CD4-positive, alpha-beta T cell treated with Interleukin-6 for 4 hours (primary cell): ENCODE results near the gene ETV7.
"Not testable (repeated sequence)": the region's sequence is repeated elsewhere in the genome, so short reads cannot be mapped to it uniquely, and the experiment has no call there.

Source experiments
- DNase-seq: peaks from one replicate; pipeline ENCODE4 v3.0.0-alpha.2; 2020; ENCODE audit warnings: mixed read lengths

Gene ETV7

DNA sequence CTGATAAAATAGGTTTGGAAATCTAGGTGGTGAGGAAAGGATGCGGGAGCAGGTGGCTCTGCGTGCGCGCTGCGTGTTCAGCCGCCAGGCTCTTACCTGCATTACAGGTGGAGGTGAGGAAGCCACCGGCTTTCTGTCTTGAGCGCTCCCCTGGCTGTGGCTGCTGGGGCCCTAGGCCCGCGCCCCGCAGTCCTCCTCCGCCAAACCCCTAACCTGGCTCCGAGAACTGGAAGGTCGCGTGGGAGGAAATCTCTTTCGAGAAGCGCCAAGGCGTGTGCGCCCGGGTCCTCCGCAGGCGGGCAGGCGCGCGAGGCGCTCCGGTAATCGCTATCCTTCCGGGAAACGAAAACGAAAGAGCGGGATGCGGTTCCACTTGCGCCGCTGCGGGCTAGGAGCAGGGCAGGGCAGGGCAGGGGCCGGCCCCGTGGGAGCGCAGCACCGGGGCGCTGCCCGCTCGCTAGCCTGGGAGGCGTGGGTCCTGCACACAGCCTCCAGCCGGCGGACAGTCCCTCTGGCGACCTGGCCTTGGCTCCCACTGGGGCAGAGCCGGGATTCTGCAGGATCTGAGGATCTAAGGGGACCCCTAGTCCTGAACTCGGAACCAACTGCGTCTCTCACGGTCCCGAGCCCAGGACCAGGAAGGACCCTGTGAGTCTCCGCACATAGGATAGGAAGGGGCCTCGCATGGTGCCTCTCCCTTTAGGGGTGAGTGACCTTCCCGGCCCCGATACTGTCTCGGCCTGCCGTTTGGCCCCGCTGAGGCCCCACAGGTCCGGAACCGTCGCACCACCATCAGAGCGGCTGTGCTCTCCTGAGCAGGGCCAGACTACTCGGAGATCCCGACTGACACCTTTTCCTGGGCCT, at the start of gene ETV7:
TSS of gene ETV7 (minus strand) at position 230 of the 864 bp plus-strand sequence. CDS start at position 102, 128 bp downstream.
- DNase-seq: peak; percentile 47

DNA sequence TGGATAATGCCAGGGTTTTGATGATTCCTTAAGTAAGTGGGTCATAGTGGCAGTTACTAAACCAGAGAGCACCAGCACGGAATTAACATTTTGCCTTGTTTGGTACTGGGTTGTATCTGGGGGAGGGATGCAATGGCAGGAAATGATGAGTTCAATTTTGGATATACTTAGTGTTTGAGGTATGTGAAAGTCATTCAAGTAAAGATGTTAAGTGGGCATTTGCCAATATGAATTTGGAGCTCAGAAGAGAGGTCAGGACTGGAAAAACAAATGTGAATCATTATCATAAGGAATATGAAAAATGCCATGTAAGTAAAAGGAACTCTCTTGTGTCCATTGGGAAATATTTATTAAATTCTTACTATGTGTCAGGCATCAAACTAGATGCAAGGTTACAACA, 49.0 kb upstream of the ETV7 start:
- DNase-seq: no peak

DNA sequence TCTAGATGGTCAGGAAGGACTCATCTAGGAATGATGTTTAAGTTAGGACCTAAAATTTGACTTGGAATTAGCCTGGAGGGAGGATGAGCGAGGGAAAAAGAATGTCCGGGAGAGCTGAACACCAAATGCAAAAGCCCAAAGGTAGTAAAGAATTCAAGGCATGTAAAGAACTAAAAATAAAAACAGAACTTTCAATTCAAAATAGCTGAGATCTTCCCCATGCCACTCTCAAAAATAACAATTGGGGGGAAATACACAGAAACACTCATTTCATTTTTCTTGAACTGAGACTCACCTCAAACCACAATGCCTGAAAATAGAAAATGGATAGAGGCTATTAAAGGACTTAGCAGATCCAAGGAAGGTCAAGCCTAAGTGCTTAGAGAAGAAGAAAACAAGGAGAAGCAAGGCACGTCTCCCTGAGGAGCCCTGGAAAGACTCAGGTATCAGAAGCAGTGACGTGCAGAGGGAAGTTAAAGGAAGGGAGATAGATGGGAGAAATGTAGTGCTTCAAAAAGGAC, 44.7 kb upstream of the ETV7 start:
- no peak for DNase-seq

DNA sequence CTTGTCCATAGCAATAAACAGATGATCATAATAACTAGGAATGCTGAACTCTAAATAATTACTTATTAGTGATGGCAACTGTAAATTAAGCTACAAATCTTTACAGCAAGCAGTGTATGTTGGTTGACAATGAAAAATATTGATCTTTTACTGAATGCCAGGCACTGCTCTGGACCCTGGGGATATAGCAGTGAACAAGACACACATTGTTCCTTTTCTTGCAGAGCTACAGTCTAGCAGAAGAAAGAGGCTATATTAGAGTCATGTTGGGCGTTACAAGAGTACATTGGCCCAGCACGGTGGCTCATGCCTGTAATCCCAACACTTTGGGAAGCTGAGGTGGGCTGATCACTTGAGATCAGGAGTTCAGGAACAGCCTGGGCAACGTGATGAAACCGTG, 43.7 kb upstream of the ETV7 start:
- no peak for DNase-seq

DNA sequence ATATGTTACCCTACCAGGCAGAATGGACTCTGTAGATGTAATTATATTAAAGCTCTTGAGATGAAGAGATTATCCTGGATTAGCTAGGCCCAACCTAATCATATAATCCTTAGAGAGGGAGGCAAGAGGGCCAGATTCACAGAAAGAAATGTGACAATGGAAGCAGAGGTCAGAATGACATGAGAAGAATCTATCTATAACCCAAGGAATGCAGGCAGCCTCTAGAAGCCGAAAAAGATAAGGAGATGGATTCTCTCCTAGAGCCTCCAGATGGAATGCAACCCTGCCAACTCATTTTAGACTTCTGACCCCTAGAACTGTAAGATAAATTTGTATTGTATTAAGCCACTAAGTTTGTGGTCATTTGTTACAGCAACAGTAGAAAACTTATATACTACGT, 42.9 kb upstream of the ETV7 start:
- no peak for DNase-seq

DNA sequence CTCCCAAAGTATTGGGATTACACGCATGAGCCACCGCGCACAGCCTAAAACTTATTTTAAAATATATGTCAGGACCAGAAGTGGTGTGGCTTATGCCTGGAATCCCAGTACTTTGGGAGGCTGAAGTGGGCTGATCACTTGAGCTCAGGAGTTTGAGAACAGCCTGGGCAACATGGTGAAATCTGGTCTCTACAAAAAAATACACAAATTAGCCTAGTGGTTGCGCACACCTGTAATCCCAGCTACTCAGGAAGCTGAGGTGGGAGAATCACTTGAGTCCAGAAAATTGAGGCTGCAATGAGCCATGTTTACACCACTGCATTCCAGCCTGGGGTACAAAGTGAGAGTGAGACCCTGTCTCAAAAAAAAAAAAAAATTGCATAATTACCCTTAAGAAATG, 41.4 kb upstream of the ETV7 start:
- no peak for DNase-seq

DNA sequence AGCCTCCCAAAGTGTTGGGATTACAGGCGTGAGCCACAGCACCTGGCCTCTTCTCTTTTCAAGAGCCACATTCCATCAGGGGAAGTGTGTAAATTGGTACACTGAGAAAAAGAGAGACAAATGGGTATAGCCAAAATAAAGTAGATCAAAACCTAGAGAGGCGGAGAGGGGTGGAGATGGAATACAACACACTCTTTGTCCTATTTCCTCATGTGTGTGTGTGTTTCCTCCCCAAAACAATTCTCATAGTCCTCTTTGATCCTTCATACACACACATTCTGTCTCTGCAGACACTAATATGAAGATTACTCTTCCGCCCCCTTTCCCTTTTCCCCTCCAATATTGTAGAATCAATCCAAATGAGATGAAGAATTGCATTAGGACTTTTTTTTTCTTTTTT, 39.2 kb upstream of the ETV7 start:
- DNase-seq: no peak

DNA sequence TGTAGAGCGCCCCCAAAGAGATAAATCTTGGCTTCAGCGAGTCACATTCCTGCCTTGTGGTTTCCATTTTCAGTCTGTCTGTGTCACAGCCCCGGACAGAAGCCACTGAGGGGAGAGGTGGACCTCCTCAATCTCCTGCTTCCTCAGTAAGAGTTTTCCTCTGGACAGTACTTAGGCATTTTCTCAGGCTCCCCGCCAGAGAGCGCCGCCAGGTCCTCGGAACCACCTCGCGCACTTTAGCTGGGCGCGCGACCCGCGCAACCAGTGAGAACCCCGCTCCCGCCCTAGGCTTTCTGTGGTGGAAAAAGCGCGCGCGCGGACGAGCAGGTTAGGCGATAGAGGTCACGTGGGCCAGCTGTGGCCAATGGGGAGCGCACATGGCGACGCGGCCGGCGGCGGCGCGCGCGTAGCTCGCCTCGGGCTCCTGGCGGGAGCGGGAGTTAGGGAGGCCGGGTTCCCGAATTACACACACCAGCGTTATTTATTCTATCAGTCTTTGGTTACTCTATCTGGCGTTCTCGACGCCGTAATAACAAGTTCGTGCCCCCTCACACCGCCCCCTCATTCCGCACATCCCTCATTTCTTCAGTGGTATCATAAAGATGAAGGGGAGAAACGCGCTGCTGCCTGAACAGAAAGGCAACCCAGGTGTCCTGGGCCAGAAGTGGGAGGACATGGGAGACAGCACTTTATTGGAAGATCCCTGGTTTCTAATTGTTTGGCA, 35.8 kb upstream of the ETV7 start:
- DNase-seq: peak; percentile 99

DNA sequence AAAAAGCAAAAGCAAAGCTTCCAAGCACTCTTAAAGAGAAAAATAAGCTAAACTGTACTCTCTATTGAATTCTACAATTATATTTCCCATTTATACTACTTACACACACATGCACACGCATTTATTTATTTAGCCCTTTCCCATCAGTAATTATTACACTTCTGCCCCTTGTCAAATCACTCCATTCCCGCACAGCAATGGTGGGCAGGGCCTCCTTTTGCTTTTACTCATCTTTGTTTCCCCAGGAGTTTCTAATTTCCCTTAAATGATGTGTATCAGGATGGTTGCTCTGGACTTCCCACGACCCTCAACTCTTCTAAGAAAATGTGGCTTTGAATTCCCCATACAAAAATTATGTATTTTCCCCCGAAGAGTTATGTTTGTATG, 35.2 kb upstream of the ETV7 start:
- no peak for DNase-seq

DNA sequence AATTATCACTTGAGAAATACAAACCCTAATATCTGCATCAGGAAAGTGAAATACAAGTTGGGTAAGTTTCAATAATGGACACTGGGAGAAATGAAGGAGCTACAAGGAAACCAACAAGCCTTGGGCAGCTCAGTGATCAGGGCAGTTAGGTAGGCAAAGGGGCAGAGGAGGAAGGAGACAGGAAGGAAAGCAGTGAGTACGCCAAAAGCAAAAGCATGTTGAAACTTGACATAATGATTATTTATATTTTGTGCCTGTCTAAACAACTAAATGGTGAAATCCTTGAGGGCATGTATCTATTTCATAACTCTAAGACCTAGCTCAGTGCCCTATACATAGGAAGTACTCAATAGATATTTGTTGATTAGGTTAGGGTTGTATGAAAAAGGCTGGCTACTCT, 31.8 kb upstream of the ETV7 start:
- no peak for DNase-seq

DNA sequence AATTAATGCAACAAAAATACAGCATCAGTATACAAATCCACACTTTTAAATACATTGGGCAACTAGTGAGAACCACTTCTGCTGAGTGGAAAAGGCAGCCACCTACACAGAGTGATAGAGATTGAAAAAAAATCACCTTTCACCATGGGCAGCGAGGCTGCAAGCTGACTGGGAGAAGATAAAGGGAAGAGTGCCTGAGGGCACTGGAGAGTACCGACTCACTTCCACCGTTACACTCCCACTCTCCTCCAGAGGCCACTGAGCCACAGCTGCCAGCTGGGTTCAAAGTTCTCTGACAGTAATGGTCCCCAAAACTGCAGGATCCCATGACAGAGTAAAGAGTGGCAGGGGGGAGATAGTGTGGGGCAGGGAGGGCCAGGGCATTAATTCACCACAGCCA, 31.1 kb upstream of the ETV7 start:
- no peak for DNase-seq

DNA sequence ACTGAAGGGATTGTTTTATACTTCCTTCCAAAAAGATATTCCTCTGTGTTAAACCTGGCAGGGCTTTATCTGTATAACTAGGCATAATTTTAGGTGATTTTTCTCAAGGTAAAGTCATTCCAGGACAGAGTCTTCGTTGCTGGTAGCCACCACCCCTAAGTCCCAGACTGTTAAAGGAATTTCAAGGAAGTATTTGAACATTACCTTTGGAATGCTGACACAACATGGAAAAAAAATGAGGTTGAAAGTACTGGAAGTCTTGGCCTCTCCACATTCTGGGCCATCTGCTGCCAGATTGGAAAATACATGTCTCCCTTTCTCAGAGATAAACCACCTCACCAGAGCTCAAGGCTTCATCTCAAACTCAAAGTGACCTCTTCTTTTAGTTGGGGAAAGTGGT, 27.0 kb upstream of the ETV7 start:
- DNase-seq: no peak

DNA sequence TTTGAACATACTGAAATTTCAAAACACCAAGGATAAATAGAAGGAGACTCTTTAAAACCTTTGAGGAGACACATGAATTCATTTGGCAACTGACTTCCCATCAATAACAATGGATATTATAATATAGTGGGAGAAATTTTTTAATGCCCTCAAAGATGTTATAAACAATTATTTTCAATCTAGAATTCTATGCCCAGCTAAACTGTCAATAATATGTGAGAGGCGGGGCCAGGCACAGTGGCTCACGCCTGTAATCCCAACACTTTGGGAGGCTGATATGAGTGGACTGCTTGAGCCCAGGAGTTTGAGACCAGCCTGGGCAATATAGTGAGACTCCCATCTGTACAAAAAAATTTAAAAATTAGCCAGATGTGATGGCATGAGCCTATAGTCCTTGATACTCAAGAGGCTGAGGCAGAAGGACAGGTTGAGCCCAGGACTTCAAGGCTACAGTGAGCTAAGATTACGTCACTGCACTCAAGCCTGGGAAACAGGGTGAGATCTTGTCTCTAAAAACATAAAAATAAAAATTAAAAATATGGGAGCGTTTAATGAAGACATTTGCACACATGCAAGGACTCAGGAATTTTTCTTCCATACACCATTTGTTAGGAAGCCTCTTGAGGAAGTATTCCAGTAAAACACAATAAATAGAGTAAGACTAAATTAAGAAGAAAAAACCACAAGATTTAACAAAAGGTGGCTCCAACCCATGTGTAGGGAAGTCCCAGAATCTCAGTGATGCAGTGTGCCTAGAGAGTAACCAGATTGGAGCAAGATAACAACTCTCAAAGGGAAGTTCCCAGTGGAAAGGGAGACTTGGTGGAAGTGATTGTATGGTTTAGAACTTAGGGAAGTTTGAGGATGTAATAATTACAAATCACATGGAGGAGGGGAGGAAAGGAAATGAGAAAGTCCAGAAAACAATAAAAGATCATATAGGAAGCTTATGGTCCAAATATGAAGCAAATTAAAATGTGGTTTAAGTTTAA, 26.3 kb upstream of the ETV7 start:
- no peak for DNase-seq

DNA sequence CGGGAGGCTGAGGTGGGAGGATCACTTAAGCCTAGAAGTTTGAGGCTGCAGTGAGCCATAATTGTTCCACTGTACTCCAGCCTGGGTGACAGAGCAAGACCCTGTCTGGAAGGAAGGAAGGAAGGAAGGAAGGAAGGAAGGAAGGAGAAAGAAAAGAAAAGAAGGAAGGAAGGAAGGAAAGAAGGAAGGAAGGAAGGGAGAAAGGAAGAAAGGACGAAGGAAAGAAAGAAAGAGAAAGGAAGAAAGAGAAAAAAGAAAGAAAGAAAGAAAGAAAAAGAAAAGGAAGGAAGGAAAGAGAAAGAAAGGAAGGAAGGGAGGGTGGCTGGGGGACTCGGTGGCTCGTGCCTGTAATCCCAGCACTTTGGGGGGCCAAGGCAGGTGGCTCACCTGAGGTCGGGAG, 22.2 kb upstream of the ETV7 start:
- DNase-seq: not testable (repeated sequence)

DNA sequence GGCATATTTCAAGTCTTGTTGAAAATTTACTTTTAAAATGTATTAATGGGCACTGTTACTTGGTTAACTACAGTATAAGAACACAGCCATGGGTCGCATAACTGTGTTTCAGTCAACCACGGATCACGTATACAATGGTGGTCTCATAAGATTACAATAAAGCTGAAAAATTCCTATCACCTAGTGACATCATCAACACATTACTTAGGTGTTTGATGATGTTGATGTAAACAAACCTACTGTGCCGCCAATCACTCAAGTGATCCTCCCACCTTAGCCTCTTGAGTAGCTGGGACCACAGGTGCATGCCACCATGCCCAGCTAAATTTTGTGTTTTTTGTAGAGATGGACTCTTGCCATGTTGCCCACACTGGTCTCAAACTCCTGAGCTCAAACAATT, 16.7 kb upstream of the ETV7 start:
- DNase-seq: no peak

DNA sequence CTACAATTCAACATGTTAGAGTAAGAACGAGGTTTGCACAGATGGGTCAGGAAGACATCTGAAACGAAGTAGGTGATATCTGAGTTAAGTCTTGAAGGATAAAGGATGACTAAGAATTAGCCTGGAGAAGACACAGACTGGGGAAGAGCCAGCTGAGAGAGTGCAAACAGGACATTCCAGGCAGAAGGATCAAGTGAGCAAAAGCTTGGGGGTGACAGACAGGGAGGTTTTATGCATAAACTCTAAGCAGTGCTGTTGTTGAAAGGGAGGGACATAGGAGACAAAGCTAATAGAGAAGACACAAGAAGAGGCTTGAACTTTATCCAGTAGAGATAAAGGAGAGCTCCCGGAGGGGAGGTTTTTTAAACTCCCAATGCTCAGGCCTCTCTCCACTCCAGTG, 15.0 kb upstream of the ETV7 start:
- DNase-seq: no peak

DNA sequence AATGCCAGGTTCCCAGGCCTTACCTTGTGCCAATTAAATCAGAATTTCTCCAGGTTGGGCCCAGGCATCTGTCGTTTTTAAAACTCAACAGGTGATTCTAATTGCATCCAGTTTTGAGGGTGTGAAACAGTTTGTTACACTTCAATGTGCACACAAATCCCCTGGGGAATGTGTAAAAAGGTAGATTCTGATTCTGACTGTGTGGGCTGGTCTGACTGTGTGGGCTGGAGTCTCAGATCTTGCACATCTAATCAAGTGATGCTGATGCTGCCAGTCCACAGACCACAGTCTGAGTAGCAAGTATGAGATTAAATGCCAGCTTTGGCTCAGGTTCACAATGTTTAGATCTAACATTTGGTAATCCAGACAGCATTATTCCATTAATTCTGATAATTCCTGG, 12.5 kb upstream of the ETV7 start:
- no peak for DNase-seq

DNA sequence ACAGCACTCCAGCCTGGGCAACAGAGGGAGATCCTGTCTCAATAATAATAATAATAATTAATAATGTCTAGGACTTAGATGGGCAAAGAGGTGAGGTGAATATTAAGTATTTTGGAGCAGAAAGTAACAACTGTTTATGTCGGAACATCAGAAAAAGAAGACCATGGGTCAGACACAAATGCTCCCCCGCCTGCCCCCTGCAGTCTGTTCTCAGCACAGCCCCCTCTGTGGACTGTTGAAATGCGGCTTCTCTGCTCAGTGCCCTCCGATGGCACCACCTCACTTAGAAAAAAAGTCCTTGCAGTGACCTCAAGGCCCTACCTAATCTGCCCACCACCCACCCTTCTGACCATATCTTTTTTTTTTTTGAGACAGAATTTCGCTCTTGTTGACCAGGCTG, 5.2 kb upstream of the ETV7 start:
- no peak for DNase-seq

DNA sequence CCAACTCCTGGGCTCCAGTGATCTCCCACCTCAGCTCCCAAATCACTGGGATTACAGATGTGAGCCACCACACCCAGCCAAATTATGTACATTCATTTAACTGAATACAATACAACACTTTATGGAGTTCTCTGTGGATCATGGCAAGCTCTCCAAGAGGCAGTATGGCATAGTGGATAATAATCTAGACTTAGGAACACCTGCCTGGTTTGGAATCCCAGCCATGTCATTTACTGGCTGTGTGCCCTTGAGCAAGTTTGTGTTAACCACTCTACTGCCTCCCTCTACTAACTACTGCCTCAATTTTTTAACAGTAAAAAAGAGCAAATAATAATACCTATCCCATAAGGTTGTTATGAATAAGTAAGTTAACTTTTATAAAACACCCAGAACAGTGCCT, 1.9 kb upstream of the ETV7 start:
- no peak for DNase-seq

DNA sequence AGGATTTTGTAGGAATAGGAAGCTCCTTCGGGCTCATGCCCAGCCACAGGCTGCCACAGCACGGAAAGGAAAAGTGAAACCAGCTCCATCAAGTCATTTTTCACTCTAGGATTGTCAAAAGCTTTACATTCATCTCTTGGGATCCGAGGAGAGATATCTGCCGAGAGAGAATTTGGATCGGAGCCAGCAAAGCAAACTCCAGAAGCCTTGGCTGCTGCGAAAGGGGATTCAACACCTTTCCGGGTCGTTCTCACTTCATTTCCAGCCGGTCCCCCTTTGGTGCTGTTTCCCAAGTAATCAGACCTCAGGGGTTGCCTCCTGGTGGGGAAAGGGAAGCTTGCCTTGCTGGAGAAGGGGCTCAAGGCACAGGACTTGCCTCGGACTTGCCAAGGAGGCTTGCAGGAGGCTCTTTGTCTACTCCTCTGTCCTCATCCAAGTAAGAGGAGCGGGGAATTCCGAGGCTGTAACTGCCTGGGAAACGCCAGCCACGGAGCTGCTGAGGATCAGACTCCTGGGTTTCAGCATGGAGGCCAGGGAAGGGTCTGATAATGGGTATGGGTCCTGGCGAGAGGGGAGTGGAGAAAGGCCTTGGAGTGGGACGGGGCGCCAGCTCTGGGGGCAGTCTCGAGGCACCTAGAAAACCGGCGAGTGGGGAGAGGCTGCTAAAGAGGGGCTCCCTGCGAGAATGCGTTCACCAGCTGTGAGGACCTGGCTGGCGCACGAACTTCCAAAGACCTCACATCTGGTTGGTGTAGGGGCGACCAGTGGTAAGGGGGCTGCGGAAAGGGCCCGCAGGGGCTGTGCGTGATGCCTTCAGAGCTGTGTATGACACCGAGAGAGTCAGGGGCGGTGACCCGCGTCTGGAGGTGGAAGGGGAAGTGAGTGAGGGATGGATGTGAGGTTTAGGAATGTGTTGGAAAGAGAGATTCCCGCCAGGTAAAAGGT, 702 bp downstream of the ETV7 start:
- DNase-seq: peak; percentile 26

DNA sequence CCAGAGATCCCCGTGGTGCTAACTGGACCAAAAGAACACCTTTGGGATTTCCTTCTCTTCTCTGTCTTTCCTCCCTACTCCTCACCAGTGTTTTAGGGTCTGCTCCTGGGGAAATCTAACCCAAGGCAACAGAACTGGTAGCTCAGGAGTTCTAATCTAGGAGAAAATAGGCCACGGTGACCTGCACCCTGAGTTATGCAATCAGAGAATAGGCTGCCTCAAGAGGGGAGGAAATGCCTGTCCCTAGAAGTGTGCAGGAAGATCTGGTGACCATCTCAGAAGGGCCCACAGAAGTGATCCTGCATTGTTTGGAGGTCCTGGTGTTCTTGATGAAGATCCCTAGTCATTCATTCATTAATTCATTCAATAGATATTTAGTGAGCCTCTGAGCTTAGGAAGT, 3.4 kb downstream of the ETV7 start:
- DNase-seq: no peak

DNA sequence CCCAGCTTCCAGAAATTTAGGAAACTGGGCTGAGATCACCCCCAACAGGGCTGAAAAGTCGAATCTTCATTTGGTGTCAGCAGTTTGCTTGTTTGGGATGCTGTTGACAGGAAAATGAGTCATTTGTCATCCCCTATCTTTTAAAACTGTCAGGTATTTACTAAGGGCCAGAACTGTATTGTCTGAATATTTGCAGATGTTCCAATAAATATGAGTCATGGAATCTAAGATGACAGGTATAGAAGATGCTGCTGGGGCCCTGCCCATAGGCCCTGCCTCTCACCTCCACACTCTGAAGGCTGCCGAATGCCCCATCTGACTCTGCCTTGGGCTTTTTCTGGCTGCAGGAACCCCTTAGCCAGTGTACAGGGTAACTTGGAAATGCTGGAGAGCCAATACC, 3.9 kb downstream of the ETV7 start:
- peak; percentile 44 for DNase-seq
